ENCODE results near the gene GTF2A2.
A peak's percentile ranks its signal among the peaks of the same experiment; 100 is the strongest.
"Not testable (repeated sequence)": the region's sequence is repeated elsewhere in the genome, so short reads cannot be mapped to it uniquely, and the experiment has no call there.

Gene GTF2A2

GRCh38 chr15:59668556-59668955 lies 11.2 kb upstream of the GTF2A2 start:
- no peak for DNase-seq

- DNase-seq: peak; percentile 61
Observed at GRCh38 chr15:59662260-59662659, 4.9 kb upstream of the GTF2A2 start.

- no peak for DNase-seq
Observed at GRCh38 chr15:59659366-59659765, 2.1 kb upstream of the GTF2A2 start.

GRCh38 chr15:59657635-59658125 lies 365 bp upstream of the GTF2A2 start:
- no peak for DNase-seq

GRCh38 chr15:59654046-59654445 lies 3.3 kb downstream of the GTF2A2 start:
- no peak for DNase-seq

- no peak for DNase-seq
Observed at GRCh38 chr15:59649603-59650002, 7.7 kb downstream of the GTF2A2 start.

- no peak for DNase-seq
Observed at GRCh38 chr15:59647085-59647484, 10.2 kb downstream of the GTF2A2 start.

GRCh38 chr15:59646277-59646676 lies 11.0 kb downstream of the GTF2A2 start:
- no peak for DNase-seq

- not testable (repeated sequence) for DNase-seq
Observed at GRCh38 chr15:59645812-59646211, 11.5 kb downstream of the GTF2A2 start.

GRCh38 chr15:59644756-59645155 lies 12.6 kb downstream of the GTF2A2 start:
- DNase-seq: no peak

GRCh38 chr15:59642351-59642750 lies 15.0 kb downstream of the GTF2A2 start:
- no peak for DNase-seq

GRCh38 chr15:59637507-59637906 lies 19.8 kb downstream of the GTF2A2 start:
- not testable (repeated sequence) for DNase-seq

- no peak for DNase-seq
Observed at GRCh38 chr15:59636184-59636583, 21.1 kb downstream of the GTF2A2 start.

- no peak for DNase-seq
Observed at GRCh38 chr15:59632714-59633113, 24.6 kb downstream of the GTF2A2 start.

GRCh38 chr15:59622289-59622688 lies 35.0 kb downstream of the GTF2A2 start:
- DNase-seq: no peak

- no peak for DNase-seq
Observed at GRCh38 chr15:59618406-59618805, 38.9 kb downstream of the GTF2A2 start.

- no peak for DNase-seq
Observed at GRCh38 chr15:59616379-59616778, 40.9 kb downstream of the GTF2A2 start.

GRCh38 chr15:59615661-59616060 lies 41.7 kb downstream of the GTF2A2 start:
- DNase-seq: no peak

- DNase-seq: no peak
Observed at GRCh38 chr15:59614153-59614552, 43.2 kb downstream of the GTF2A2 start.

GRCh38 chr15:59611276-59612260 lies 45.7 kb downstream of the GTF2A2 start, which contains the start of gene GCNT3:
Gene GCNT3, plus strand, starts transcription at chr15:59611783. Its CDS starts 6,456 bp downstream, at chr15:59618239.
- DNase-seq: no peak

GRCh38 chr15:59609730-59610712 lies 47.3 kb downstream of the GTF2A2 start:
- no peak for DNase-seq

- DNase-seq: no peak
Observed at GRCh38 chr15:59605994-59606393, 51.3 kb downstream of the GTF2A2 start.

GRCh38 chr15:59598461-59598860 lies 58.9 kb downstream of the GTF2A2 start:
- DNase-seq: no peak

Data from right hindlimb (tissue), 1 donor.